Astrocyte (in vitro differentiated cells and primary cell): Measurements from ENCODE around the gene ORC6. TPM values are rescaled to one million over a fixed set of nuclear protein-coding genes. Genes with fewer than 3 reads are reported as not detected.

Experiments used
- DNase-seq: peaks from one replicate; pipeline ENCODE4 v3.0.0-alpha.2; 2010; ENCODE audit warnings: low read depth
- FAIRE-seq: peaks from 2 replicates; lab custom pipeline; 2011; peaks lifted over from hg19 to GRCh38; lab: Jason Lieb, UNC
- H2AFZ ChIP-seq: 2 replicates; pipeline ENCODE4 v1.6.0; 2012; ENCODE audit warnings: low read depth, low read length, inconsistent platforms
- H3K27ac ChIP-seq: 2 replicates; pipeline ENCODE4 v1.5.1; 2011; ENCODE audit warnings: low read depth, low read length, inconsistent platforms
- H3K27me3 ChIP-seq: 2 replicates; pipeline ENCODE4 v1.6.0; 2011; ENCODE audit warnings: low read length, inconsistent platforms; ENCODE audit not compliant: insufficient read depth
- H3K36me3 ChIP-seq: 2 replicates; pipeline ENCODE4 v1.5.1; 2011; ENCODE audit warnings: low read length, inconsistent platforms; ENCODE audit not compliant: insufficient read depth
- H3K4me1 ChIP-seq: 2 replicates; pipeline ENCODE4 v1.5.1; 2011; ENCODE audit warnings: low read length, inconsistent platforms; ENCODE audit not compliant: insufficient read depth
- H3K4me2 ChIP-seq: 2 replicates; pipeline ENCODE4 v1.6.0; 2012; ENCODE audit warnings: low read length, inconsistent platforms
- H3K4me3 ChIP-seq: 2 replicates; pipeline ENCODE4 v1.5.1; 2011; ENCODE audit warnings: low read depth, mild to moderate bottlenecking, low read length, inconsistent platforms; ENCODE audit not compliant: insufficient read depth
- H3K79me2 ChIP-seq: 2 replicates; pipeline ENCODE4 v1.6.0; 2012; ENCODE audit warnings: mild to moderate bottlenecking, low read length, inconsistent platforms; ENCODE audit not compliant: insufficient read depth
- H3K9ac ChIP-seq: 2 replicates; pipeline ENCODE4 v1.6.0; 2012; ENCODE audit warnings: mild to moderate bottlenecking, low read length, inconsistent platforms
- H3K9me3 ChIP-seq: 2 replicates; pipeline ENCODE4 v1.5.1; 2012; ENCODE audit warnings: low read depth, mild to moderate bottlenecking, low read length, inconsistent platforms; ENCODE audit not compliant: insufficient read depth
- H4K20me1 ChIP-seq: 2 replicates; pipeline ENCODE4 v1.6.0; 2012; ENCODE audit warnings: low read length, inconsistent platforms; ENCODE audit not compliant: insufficient read depth
- H3K27ac Mint-ChIP-seq: one replicate; pipeline ENCODE4 v1.8.0; 2021; ENCODE audit warnings: mild to moderate bottlenecking, mixed read lengths; ENCODE audit not compliant: unreplicated experiment
- H3K27me3 Mint-ChIP-seq: one replicate; pipeline ENCODE4 v1.8.0; 2021; ENCODE audit warnings: low read depth, mixed read lengths; ENCODE audit not compliant: unreplicated experiment
- H3K36me3 Mint-ChIP-seq: one replicate; pipeline ENCODE4 v1.8.0; 2021; ENCODE audit warnings: low read depth, mixed read lengths; ENCODE audit not compliant: unreplicated experiment
- H3K4me1 Mint-ChIP-seq: one replicate; pipeline ENCODE4 v1.8.0; 2021; ENCODE audit warnings: low read depth, mixed read lengths; ENCODE audit not compliant: unreplicated experiment
- H3K4me3 Mint-ChIP-seq: one replicate; pipeline ENCODE4 v1.8.0; 2021; ENCODE audit warnings: mild to moderate bottlenecking, moderate library complexity, mixed read lengths; ENCODE audit not compliant: unreplicated experiment
- H3K9me3 Mint-ChIP-seq: one replicate; pipeline ENCODE4 v1.8.0; 2021; ENCODE audit warnings: mild to moderate bottlenecking, mixed read lengths; ENCODE audit not compliant: unreplicated experiment
- EZH2 ChIP-seq: IDR thresholded peaks from 2 replicates; pipeline ENCODE4 v1.6.1; 2012; ENCODE audit warnings: mild to moderate bottlenecking, low read length, inconsistent platforms; ENCODE audit not compliant: insufficient read depth
- total RNA-seq: library from RNA; stranded (reverse); gene quantifications from 2 replicates; pipeline ENCODE4 v1.2.1, GENCODE V29; 2021
- TF ChIP-seq, protein P1 (sequence below): IDR thresholded peaks from 2 replicates; pipeline ENCODE4 v1.5.1; 2011; ENCODE audit warnings: low read depth, mild to moderate bottlenecking, inconsistent platforms, low read length, moderate library complexity; ENCODE audit not compliant: insufficient read depth

Gene ORC6
- total RNA-seq, 1 donor from 2014 or later: 16.9 TPM

DNA sequence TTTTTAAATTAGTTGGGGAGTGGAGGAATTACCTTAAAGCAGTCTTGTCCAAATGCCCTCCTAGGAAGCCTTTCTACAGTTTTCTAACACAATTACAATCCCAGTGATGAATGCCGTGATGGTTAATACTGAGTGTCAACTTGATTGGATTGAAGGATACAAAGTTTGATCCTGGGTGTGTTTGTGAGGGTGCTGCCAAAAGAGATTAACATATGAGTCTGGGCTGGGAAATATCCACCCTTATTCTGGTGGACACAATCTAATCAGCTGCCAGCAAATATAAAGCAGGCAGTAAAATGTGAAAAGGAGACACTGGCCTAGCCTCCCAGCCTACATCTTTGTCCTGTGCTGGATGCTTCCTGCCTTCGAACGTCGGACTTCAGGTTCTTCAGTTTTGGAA is 12.2 kb downstream of the ORC6 start:
- Mint-ChIP-seq H3K9me3 (no peaks in the 10 kb centered on the region), H3K27ac (no peak overlapping the region), H3K36me3 (no peaks in the 10 kb centered on the region), H3K4me3 (no peak overlapping the region), H3K27me3 (no peaks in the 10 kb centered on the region), H3K4me1 (no peaks in the 10 kb centered on the region)
- Histone ChIP-seq H3K27ac (no peak overlapping the region), H3K4me1 (no peaks in the 10 kb centered on the region), H4K20me1 (no peaks in the 10 kb centered on the region), H2AFZ (no peak overlapping the region), H3K36me3 (peaks cover 3% of the 10 kb centered on the region), H3K79me2 (no peaks in the 10 kb centered on the region), H3K4me2 (no peak overlapping the region), H3K4me3 (no peak overlapping the region), H3K9ac (no peak overlapping the region), H3K9me3 (no peaks in the 10 kb centered on the region), H3K27me3 (no peaks in the 10 kb centered on the region)
- FAIRE-seq (no peak), DNase-seq (no peak)
- no peak for TF ChIP-seq EZH2
- TF ChIP-seq, protein P1, sequence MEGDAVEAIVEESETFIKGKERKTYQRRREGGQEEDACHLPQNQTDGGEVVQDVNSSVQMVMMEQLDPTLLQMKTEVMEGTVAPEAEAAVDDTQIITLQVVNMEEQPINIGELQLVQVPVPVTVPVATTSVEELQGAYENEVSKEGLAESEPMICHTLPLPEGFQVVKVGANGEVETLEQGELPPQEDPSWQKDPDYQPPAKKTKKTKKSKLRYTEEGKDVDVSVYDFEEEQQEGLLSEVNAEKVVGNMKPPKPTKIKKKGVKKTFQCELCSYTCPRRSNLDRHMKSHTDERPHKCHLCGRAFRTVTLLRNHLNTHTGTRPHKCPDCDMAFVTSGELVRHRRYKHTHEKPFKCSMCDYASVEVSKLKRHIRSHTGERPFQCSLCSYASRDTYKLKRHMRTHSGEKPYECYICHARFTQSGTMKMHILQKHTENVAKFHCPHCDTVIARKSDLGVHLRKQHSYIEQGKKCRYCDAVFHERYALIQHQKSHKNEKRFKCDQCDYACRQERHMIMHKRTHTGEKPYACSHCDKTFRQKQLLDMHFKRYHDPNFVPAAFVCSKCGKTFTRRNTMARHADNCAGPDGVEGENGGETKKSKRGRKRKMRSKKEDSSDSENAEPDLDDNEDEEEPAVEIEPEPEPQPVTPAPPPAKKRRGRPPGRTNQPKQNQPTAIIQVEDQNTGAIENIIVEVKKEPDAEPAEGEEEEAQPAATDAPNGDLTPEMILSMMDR: no peak

DNA sequence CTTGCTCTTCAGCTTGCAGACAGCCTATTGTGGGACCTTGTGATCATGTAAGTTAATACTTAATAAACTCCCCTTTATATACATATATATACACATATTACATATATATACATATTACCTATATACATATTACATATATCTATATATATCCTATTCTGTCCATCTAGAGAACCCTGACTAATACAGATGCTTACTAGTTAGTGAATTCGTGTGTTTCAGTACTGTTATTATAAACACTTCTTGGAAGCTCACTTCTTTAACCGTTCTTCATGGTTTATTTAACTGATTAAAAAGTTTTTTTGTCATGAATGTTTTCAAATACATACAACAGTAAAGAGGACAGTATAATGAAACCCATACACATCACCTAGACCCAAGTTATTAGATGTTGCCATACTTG is 12.6 kb downstream of the ORC6 start:
- FAIRE-seq (no peak), DNase-seq (no peak)
- no peak overlapping the region for H3K4me3 ChIP-seq
- no peaks in the 10 kb centered on the region for H3K36me3 Mint-ChIP-seq
- H3K4me3 Mint-ChIP-seq: no peak overlapping the region
- H2AFZ ChIP-seq: no peak overlapping the region
- H4K20me1 ChIP-seq: no peaks in the 10 kb centered on the region
- peaks cover 3% of the 10 kb centered on the region for H3K36me3 ChIP-seq
- H3K4me2 ChIP-seq: no peak overlapping the region
- no peaks in the 10 kb centered on the region for H3K27me3 ChIP-seq
- H3K9me3 ChIP-seq: no peaks in the 10 kb centered on the region
- TF ChIP-seq, protein P1: no peak
- TF ChIP-seq EZH2: no peak
- no peak overlapping the region for H3K27ac ChIP-seq
- H3K4me1 ChIP-seq: no peaks in the 10 kb centered on the region
- H3K27ac Mint-ChIP-seq: no peak overlapping the region
- H3K79me2 ChIP-seq: no peaks in the 10 kb centered on the region
- H3K9ac ChIP-seq: no peak overlapping the region
- H3K4me1 Mint-ChIP-seq: no peaks in the 10 kb centered on the region
- no peaks in the 10 kb centered on the region for H3K27me3 Mint-ChIP-seq
- no peaks in the 10 kb centered on the region for H3K9me3 Mint-ChIP-seq

DNA sequence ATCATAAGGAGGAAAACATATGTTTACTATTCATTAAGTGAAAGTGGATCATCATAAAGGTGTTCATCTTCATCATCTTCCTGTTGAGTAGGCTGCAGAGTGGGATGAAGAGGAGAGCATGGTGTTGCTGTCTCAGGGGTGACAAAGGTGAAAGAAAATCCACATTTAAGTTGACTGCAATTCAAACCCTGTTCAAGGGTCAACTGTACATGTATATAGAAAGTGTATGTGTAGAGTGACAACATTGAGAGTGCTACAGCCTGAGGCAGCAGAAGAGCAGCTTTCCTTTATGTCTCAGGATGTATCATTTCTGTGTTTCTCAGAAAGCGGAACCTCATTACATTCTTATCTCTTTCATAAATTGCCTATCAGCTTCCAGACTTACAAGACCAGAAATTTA is 17.2 kb downstream of the ORC6 start:
- DNase-seq (no peak), FAIRE-seq (no peak)
- H3K9me3 Mint-ChIP-seq: no peaks in the 10 kb centered on the region
- Histone ChIP-seq H3K36me3 (no peaks in the 10 kb centered on the region), H3K4me3 (no peak overlapping the region), H3K9ac (no peak overlapping the region), H3K4me2 (no peak overlapping the region), H3K27me3 (no peaks in the 10 kb centered on the region), H3K79me2 (no peaks in the 10 kb centered on the region), H2AFZ (no peak overlapping the region), H3K4me1 (no peaks in the 10 kb centered on the region), H3K9me3 (no peaks in the 10 kb centered on the region), H3K27ac (no peak overlapping the region), H4K20me1 (no peaks in the 10 kb centered on the region)
- no peak for TF ChIP-seq EZH2
- TF ChIP-seq, protein P1: no peak
- no peaks in the 10 kb centered on the region for H3K36me3 Mint-ChIP-seq
- peaks cover 5% of the 10 kb centered on the region for H3K27me3 Mint-ChIP-seq
- H3K4me1 Mint-ChIP-seq: peaks cover 2% of the 10 kb centered on the region
- H3K27ac Mint-ChIP-seq: no peak overlapping the region
- no peak overlapping the region for H3K4me3 Mint-ChIP-seq
